K562 (cell line): Measurements from ENCODE around the gene TJAP1. TPM values are rescaled to one million over a fixed set of nuclear protein-coding genes. Genes with fewer than 3 reads are reported as not detected.

ENCODE experiments used
- CTCFL ChIP-seq: IDR thresholded peaks from 2 replicates; pipeline ENCODE4 v1.6.1; 2011; ENCODE audit warnings: borderline replicate concordance, low read depth, mild to moderate bottlenecking, moderate library complexity, low read length; ENCODE audit not compliant: insufficient read depth, poor library complexity, severe bottlenecking
- CXXC5 ChIP-seq: fragments of 250-450 bp; sonication (Bioruptor Pico); IDR thresholded peaks from 2 replicates; pipeline ENCODE4 v1.8.0; 2022; ENCODE audit warnings: inconsistent platforms, mild to moderate bottlenecking, moderate library complexity
- ETS1 ChIP-seq: conservative IDR thresholded peaks from 2 replicates; pipeline ENCODE4 v1.6.1; 2011; ENCODE audit warnings: low read depth, mild to moderate bottlenecking, low read length; ENCODE audit not compliant: control insufficient read depth
- FOXJ3 ChIP-seq: sonication (generic); formaldehyde crosslinking; IDR thresholded peaks from 2 replicates; pipeline ENCODE4 v1.4.0; 2020; ENCODE audit warnings: mild to moderate bottlenecking, missing genetic modification reagents
- L3MBTL2 ChIP-seq: fragments of 450-650 bp; IDR thresholded peaks from 2 replicates; pipeline ENCODE4 v1.6.1; 2016; ENCODE audit warnings: mild to moderate bottlenecking, moderate library complexity
- LARP7 ChIP-seq: fragments of 450-650 bp; IDR thresholded peaks from 2 replicates; pipeline ENCODE4 v1.6.1; 2016
- NBN ChIP-seq: fragments of 450-650 bp; IDR thresholded peaks from 2 replicates; pipeline ENCODE4 v1.6.1; 2016; ENCODE audit warnings: low read depth, mild to moderate bottlenecking
- NR4A1 ChIP-seq, 2 experiments: fragments of 250-450 bp in 1 of 2; fragments of 450-650 bp in 1 of 2; sonication (Bioruptor Pico) in 1 of 2; IDR thresholded peaks; 2 replicates each; pipeline versions ENCODE4 v1.4.0 to v1.6.1; 2016 to 2020; ENCODE audit warnings: mild to moderate bottlenecking in 2 of 2, missing compliant biosample characterization in 1 of 2, missing genetic modification characterization in 1 of 2, moderate library complexity in 1 of 2
- REST ChIP-seq, 2 experiments: fragments of 450-650 bp; formaldehyde crosslinking in 1 of 2; IDR thresholded peaks; 2 replicates each; pipeline versions ENCODE4 v1.4.0 to v1.6.1; 2014 to 2020; ENCODE audit warnings: mild to moderate bottlenecking in 2 of 2, borderline replicate concordance in 1 of 2, low read depth in 1 of 2
- ZHX1 ChIP-seq: fragments of 150-350 bp; conservative IDR thresholded peaks from 2 replicates; pipeline ENCODE4 v1.6.1; 2014; ENCODE audit warnings: low read length
- polyA plus RNA-seq, 8 experiments: library from polyadenylated mRNA; depleted of rRNA in 4 of 8; stranded (reverse) in 5 of 8; unstranded in 3 of 8; fragments of >200 nt; fragmentation: Nextera tagmentation in 2 of 8; fragmentation: Illumina TruSeq in 1 of 8; extraction: Ambion mirVana in 2 of 8; extraction: Trizol in 1 of 8; gene quantifications; 2 replicates each; pipeline versions ENCODE4 v1.2.1 to v1.2.3, GENCODE V29; 2011 to 2014; ENCODE audit warnings: inconsistent platforms in 1 of 8, missing spikeins in 1 of 8
- total RNA-seq, 7 experiments: library from RNA; depleted of rRNA in 6 of 7; stranded (reverse); fragments of >200 nt in 6 of 7; fragmentation: Illumina TruSeq in 2 of 7; extraction: Trizol in 2 of 7; gene quantifications; 2 replicates each; pipeline versions ENCODE4 v1.2.1 to v1.2.3, GENCODE V29; 2011 to 2021; ENCODE audit warnings: low replicate concordance in 1 of 7

The TJAP1 gene
- total and polyA plus RNA-seq, 9 of the 15 experiments (the other 6 are each of a cell fraction or from before 2014, with no cell fraction given) = 0.06 to 35.8 (median 16.2) TPM

- peak; percentile 76 for TF ChIP-seq REST (IDR thresholded peaks at IDR 0.05; ENCODE audit: borderline replicate concordance)
- peak; percentile 35; the same call in 1 of the 2 replicates for TF ChIP-seq REST (CRISPR knock-in tag; IDR thresholded peaks at IDR 0.05; ENCODE audit: low read depth)
- no peak for TF ChIP-seq NR4A1 (CRISPR knock-in tag; IDR thresholded peaks at IDR 0.05)
- no peak for TF ChIP-seq NR4A1 (tag; IDR thresholded peaks at IDR 0.05)
- TF ChIP-seq NBN = peak; percentile 47; the same call in 1 of the 2 replicates
- peak; percentile 35; the same call in 1 of the 2 replicates for TF ChIP-seq L3MBTL2
- no peak for TF ChIP-seq ZHX1
- TF ChIP-seq FOXJ3 (CRISPR knock-in tag) = no peak
- no peak for TF ChIP-seq LARP7
- TF ChIP-seq CTCFL = peak; percentile 94
- 0 out of 2 replicates have a peak, but pooled peaks have one; percentile 10 for TF ChIP-seq ETS1
- TF ChIP-seq CXXC5 (CRISPR knock-in tag) = peak; percentile 48
Observed at GRCh38 chr6:43506667-43507471, 29.5 kb downstream of the TJAP1 start (continued).
